BJ (cell line): Measurements from ENCODE around the gene TMEM272. TPM values are rescaled to one million over a fixed set of nuclear protein-coding genes. Genes with fewer than 3 reads are reported as not detected.
A peak's percentile ranks its signal among the peaks of the same experiment; 100 is the strongest.

ENCODE experiments used
- CTCF ChIA-PET: fragments of 350-600 bp; formaldehyde crosslinking; extraction: SDS; loops from one replicate; lab custom pipeline; 2021; ENCODE audit warnings: antibody characterized with exemption, inconsistent platforms; lab: Yijun Ruan, JAX
- POLR2A ChIA-PET: fragments of 300-600 bp; sonication (Branson Sonifier 250); formaldehyde crosslinking; extraction: SDS; loops from one replicate; lab custom pipeline; 2021; ENCODE audit warnings: antibody characterized with exemption; lab: Charles Lee
- DNase-seq: peaks from one replicate; pipeline ENCODE4 v3.0.0-alpha.2; 2011; ENCODE audit warnings: low read depth
- H3K27me3 ChIP-seq: 2 replicates; pipeline ENCODE4 v1.6.0; 2011; ENCODE audit warnings: low read length; ENCODE audit not compliant: control insufficient read depth, insufficient read depth
- H3K36me3 ChIP-seq: 2 replicates; pipeline ENCODE4 v1.5.1; 2011; ENCODE audit warnings: low read length; ENCODE audit not compliant: control insufficient read depth, insufficient read depth
- H3K4me3 ChIP-seq: 2 replicates; pipeline ENCODE4 v1.5.1; 2011; ENCODE audit warnings: low read depth, mild to moderate bottlenecking, control low read depth, low read length
- polyA plus RNA-seq: library from polyadenylated mRNA; depleted of rRNA; stranded (reverse); fragments of >200 nt; gene quantifications from 2 replicates; pipeline ENCODE4 v1.2.3, GENCODE V29; 2011
- TF ChIP-seq, protein P1 (sequence below): IDR thresholded peaks from 2 replicates; pipeline ENCODE4 v1.5.1; 2011; ENCODE audit warnings: low read depth, mild to moderate bottlenecking, control low read depth, inconsistent platforms, low read length, moderate library complexity; ENCODE audit not compliant: insufficient read depth

TMEM272 gene
- polyA plus RNA-seq, 1 experiment: not detected

DNA sequence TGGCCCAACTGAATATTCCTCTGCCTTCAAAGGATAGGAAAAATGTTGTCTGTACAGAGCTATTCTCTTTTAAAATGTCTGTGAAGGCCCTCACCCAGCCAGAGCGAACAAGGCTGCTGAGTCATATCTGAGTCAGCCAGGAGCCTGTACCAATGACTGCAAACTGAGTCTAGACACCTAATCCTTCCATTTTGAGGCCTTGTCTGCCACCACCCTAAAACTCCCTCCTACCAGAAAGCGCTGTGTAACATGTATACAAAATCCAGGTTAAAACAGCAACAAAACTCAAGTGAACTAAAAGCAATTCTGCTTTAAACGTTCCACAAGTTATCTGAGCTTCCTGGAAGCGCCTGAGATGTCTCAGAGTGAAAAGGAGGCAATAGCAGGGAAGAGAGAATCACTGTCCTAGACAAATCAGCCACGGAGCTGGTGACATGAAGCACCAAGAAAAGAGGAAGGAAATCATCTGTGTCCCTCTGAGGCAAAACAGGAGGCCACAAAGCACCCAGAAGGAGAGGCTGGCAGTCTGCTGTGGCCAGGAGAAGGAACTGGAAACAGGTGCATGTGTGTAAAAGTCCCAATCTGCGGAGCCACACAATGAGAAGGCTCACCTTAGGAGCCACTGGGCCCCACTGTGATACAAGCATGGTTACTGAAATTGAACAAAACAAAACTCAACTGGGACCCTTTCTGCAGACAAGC lies 51.3 kb downstream of the TMEM272 start:
- Histone ChIP-seq H3K4me3 (no peak overlapping the region), H3K27me3 (no peaks in the 10 kb centered on the region; the same call in 1 of the 2 replicates), H3K36me3 (no peaks in the 10 kb centered on the region)
- ChIA-PET CTCF (no interaction called here), POLR2A (interaction anchor here (0.9 kb wide), 1 partner anchor 341 kb away, joined by 3 read pairs; no protein-coding TSS in a partner anchor)
- TF ChIP-seq, protein P1, sequence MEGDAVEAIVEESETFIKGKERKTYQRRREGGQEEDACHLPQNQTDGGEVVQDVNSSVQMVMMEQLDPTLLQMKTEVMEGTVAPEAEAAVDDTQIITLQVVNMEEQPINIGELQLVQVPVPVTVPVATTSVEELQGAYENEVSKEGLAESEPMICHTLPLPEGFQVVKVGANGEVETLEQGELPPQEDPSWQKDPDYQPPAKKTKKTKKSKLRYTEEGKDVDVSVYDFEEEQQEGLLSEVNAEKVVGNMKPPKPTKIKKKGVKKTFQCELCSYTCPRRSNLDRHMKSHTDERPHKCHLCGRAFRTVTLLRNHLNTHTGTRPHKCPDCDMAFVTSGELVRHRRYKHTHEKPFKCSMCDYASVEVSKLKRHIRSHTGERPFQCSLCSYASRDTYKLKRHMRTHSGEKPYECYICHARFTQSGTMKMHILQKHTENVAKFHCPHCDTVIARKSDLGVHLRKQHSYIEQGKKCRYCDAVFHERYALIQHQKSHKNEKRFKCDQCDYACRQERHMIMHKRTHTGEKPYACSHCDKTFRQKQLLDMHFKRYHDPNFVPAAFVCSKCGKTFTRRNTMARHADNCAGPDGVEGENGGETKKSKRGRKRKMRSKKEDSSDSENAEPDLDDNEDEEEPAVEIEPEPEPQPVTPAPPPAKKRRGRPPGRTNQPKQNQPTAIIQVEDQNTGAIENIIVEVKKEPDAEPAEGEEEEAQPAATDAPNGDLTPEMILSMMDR: no peak
- DNase-seq: peak; percentile 26

DNA sequence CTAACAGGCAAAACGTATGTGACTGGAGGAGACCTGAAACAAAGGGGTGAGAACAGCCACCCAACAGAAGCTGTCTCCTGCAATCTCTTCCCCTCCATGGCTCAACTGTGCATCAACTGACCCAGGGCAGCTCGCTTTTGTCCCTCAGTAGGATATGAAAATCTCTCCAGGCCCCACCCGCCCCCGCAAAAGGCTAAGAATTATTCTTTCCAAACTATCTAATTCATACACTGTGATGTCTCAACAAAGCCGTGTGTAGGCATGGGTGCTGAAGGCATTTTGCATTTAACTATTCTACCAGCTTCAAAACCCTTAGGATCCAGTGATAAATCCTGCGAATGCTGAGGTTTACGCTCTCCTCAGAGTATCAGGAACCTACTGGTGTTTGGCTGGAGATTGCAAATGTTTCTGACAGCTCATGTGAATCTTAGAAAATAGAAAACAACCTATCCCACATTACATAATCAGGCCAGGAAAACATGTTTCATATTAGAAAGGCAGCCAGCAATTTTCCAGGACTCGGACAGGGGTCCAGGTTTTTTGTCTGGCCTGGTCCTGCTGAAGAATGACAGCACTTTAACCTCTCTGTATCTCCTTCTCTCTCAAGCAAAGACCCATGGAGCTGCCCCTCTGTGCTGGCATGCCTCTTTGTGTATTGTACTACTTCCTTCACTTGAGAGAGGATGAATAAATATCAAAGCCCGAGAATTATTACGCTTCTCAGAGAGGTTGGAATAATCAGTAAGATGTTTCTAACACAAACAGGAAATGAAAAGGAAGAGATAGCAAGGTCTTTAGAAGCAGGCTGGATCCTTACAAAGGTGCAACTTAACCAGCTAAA lies 58.3 kb downstream of the TMEM272 start:
- Histone ChIP-seq H3K27me3 (no peaks in the 10 kb centered on the region), H3K4me3 (no peak overlapping the region), H3K36me3 (no peaks in the 10 kb centered on the region)
- no peak for DNase-seq
- ChIA-PET POLR2A (interaction anchor here (0.6 to 1.2 kb wide), 3 partner anchors 15 to 352 kb away, joined by 3 to 4 read pairs (median 4); partner anchors contain the start of gene INTS6), CTCF (interaction anchor here (0.7 to 1.9 kb wide), 5 partner anchors 9 to 53 kb away, joined by 3 to 10 read pairs (median 3); no protein-coding TSS in a partner anchor)
- TF ChIP-seq, protein P1: no peak

DNA sequence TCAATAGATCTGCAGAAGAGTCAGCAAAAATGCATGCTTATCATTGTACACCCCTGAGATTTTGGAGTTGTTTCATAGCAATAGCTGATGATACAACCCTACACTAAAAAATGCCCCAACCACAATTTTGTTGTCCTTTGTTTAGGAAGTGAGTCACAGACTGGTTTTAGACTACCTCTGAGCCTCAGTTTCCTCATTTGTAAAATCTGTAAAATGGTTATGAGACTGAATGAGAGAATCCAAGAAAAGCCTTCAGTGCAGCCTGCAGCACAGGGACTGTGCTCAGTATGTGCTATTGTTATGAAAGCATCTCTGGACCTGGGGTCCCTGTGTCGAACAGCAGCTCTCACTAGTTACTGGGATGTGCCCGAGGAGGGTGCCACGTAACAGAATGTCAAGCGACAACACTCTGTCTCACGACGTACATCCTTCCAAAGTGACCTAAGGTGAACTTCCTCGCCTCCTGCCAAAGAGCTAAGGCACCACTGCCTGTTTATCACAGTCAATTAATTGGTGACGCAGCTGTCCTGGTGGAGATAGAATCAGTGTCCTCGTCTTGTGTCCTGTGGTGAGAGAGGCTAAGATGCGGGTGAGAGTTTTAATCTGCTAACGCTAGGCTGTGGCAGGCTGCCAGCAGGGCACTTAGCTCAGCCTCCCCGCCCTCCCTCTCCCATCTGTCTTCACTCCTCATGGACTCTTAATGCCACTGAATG lies 59.1 kb downstream of the TMEM272 start:
- TF ChIP-seq, protein P1: no peak
- DNase-seq: peak; percentile 38
- H3K27me3 ChIP-seq: no peaks in the 10 kb centered on the region
- CTCF ChIA-PET: interaction anchor here (0.7 to 1.9 kb wide), 4 partner anchors 10 to 52 kb away, joined by 3 to 10 read pairs (median 3); no protein-coding TSS in a partner anchor
- H3K36me3 ChIP-seq: no peaks in the 10 kb centered on the region
- no peak overlapping the region for H3K4me3 ChIP-seq
- POLR2A ChIA-PET: interaction anchor here (0.6 to 1.2 kb wide), 3 partner anchors 16 to 351 kb away, joined by 3 to 4 read pairs (median 4); partner anchors contain the start of gene INTS6

DNA sequence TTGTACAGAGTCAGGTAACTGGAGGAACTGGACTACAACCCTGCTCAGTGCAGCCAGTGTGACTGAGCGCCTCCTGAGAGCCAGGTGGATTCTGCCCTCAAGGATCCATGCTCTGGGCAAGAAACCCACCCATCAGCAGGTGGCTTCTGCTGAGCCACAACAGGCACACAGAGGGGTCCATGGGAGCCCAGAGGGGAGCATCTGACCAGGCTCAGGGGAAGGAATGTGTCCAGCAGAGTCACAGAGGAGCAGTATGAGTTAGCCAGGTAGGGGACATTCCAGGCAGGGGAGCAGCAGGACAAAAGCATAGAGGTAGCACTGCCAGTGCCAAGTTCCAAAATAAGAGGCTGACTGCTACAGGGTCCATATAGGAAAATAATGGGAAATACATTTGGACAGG lies 60.9 kb downstream of the TMEM272 start:
- Histone ChIP-seq H3K27me3 (no peaks in the 10 kb centered on the region), H3K4me3 (no peak overlapping the region), H3K36me3 (no peaks in the 10 kb centered on the region)
- DNase-seq: no peak
- ChIA-PET POLR2A (no interaction called here), CTCF (no interaction called here)
- TF ChIP-seq, protein P1: no peak
